Activated CD8-positive, alpha-beta memory T cell treated with anti-CD3 and anti-CD28 coated beads, Interleukin-2, amount 50 U/mL, for 48 hours (primary cell): ENCODE data around the gene CDK5RAP3.
A peak's percentile ranks its signal among the peaks of the same experiment; 100 is the strongest.

Source experiments
- DNase-seq: peaks from one replicate; pipeline ENCODE4 v3.0.0-alpha.2; 2020

The CDK5RAP3 gene

GRCh38 chr17:48025040-48025903 is 54.4 kb downstream of the CDK5RAP3 start:
- DNase-seq = peak; percentile 99

GRCh38 chr17:48025904-48026501 is 55.1 kb downstream of the CDK5RAP3 start:
- DNase-seq = no peak

- DNase-seq = peak; percentile 86
Observed at GRCh38 chr17:48026502-48027321, 55.8 kb downstream of the CDK5RAP3 start.

- DNase-seq = no peak
Observed at GRCh38 chr17:48027322-48027981, 56.5 kb downstream of the CDK5RAP3 start.

- no peak for DNase-seq
Observed at GRCh38 chr17:48028736-48029135, 57.8 kb downstream of the CDK5RAP3 start.

- no peak for DNase-seq
Observed at GRCh38 chr17:48030531-48030930, 59.6 kb downstream of the CDK5RAP3 start.
